LNCaP clone FGC (cell line): ENCODE results near the gene SOX5.

Experiments used
- DNase-seq: peaks from one replicate; pipeline ENCODE4 v3.0.0-alpha.2; 2011; ENCODE audit warnings: low read depth
- H3K4me3 ChIP-seq: 2 replicates; pipeline ENCODE4 v1.5.1; 2011; ENCODE audit warnings: mild to moderate bottlenecking, low read depth, low read length, control low read depth
- TF ChIP-seq, protein P1 (sequence below): IDR thresholded peaks from 2 replicates; pipeline ENCODE4 v1.5.1; 2012; ENCODE audit warnings: mild to moderate bottlenecking; ENCODE audit not compliant: control insufficient read depth, insufficient read depth; ENCODE audit errors: extremely low read depth

SOX5 gene

DNA sequence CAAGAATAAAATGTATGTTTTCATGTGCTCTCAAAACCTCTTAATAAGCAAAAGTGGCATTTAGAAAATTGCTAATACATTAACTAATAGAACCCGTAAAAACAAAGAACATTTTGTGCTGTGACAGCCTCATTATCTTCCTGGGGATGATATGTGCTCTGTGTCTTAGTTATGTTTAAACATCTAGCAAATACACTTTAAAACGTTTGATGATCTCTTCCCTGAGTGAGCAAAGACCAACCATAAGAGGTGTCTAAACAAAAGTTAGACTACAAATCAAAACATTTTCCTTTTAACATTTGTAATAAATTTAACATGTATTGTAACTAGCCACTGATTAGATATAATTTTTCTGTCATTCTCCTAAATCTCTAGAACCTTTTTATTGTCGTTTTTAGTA lies 95.8 kb downstream of the SOX5 start:
- H3K4me3 ChIP-seq, result no peak overlapping the region
- TF ChIP-seq, protein P1, sequence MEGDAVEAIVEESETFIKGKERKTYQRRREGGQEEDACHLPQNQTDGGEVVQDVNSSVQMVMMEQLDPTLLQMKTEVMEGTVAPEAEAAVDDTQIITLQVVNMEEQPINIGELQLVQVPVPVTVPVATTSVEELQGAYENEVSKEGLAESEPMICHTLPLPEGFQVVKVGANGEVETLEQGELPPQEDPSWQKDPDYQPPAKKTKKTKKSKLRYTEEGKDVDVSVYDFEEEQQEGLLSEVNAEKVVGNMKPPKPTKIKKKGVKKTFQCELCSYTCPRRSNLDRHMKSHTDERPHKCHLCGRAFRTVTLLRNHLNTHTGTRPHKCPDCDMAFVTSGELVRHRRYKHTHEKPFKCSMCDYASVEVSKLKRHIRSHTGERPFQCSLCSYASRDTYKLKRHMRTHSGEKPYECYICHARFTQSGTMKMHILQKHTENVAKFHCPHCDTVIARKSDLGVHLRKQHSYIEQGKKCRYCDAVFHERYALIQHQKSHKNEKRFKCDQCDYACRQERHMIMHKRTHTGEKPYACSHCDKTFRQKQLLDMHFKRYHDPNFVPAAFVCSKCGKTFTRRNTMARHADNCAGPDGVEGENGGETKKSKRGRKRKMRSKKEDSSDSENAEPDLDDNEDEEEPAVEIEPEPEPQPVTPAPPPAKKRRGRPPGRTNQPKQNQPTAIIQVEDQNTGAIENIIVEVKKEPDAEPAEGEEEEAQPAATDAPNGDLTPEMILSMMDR, result no peak
- DNase-seq, result no peak

- no peak overlapping the region for H3K4me3 ChIP-seq
- TF ChIP-seq, protein P1, result no peak
Observed at GRCh38 chr12:23851602-23852001, 97.9 kb downstream of the SOX5 start.

DNA sequence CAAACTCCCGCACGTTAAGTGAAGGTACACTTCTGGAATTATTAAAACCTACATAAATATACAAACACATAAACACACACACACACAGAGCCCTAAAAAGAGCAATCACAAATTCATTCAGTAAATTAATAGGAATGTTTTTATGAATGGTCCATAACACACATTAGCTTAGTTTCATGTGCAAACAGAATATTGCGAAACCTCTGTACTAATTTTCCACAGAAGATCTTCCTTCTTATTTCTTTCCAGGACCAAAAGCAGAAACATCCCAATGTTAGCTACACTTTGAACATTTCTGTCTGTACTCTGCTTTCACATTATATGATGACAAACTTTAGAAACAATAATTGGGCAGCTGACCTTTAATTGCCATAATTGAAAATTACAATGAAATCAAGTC lies 101.6 kb downstream of the SOX5 start:
- DNase-seq, result no peak
- TF ChIP-seq, protein P1, result no peak
- H3K4me3 ChIP-seq, result no peak overlapping the region

More at GRCh38 chr12:23851602-23852001, 97.9 kb downstream of the SOX5 start:
- no peak for DNase-seq

- DNase-seq, result no peak
- H3K4me3 ChIP-seq, result no peak overlapping the region
- TF ChIP-seq, protein P1, result no peak
Observed at GRCh38 chr12:23843958-23844357, 105.5 kb downstream of the SOX5 start.

- TF ChIP-seq, protein P1, result no peak
- DNase-seq, result no peak
- no peak overlapping the region for H3K4me3 ChIP-seq
Observed at GRCh38 chr12:23834076-23834475, 115.4 kb downstream of the SOX5 start.

- DNase-seq, result no peak
- TF ChIP-seq, protein P1, result no peak
- H3K4me3 ChIP-seq, result no peak overlapping the region
Observed at GRCh38 chr12:23831739-23832138, 117.7 kb downstream of the SOX5 start.

- TF ChIP-seq, protein P1, result no peak
- H3K4me3 ChIP-seq, result no peak overlapping the region
- DNase-seq, result no peak
Observed at GRCh38 chr12:23830210-23830609, 119.3 kb downstream of the SOX5 start.
